ENCODE data around the gene ANXA8. TPM values are rescaled to one million over a fixed set of nuclear protein-coding genes. Genes with fewer than 3 reads are reported as not detected.
A peak's percentile ranks its signal among the peaks of the same experiment; 100 is the strongest.
"Not testable (repeated sequence)": the region's sequence is repeated elsewhere in the genome, so short reads cannot be mapped to it uniquely, and the experiment has no call there.

The ANXA8 gene
- total RNA-seq, 1 experiment from 2014 or later, result 1.1 TPM

- POLR2A ChIA-PET (ENCODE audit: unreplicated experiment); H3K27ac ChIP-seq (ENCODE audit: low read length); ATAC-seq: not testable (repeated sequence)
Measured at GRCh38 chr10:47484786-47485185, 871 bp upstream of the ANXA8 start.

GRCh38 chr10:47482367-47482766 is 1.5 kb downstream of the ANXA8 start:
- H3F3A ChIP-seq (ENCODE audit: low read length, unreplicated experiment); ATAC-seq; H3K9me3 ChIP-seq (ENCODE audit: low read length); POLR2A ChIA-PET (ENCODE audit: unreplicated experiment); intact Hi-C loops (cut with micrococcal nuclease); H3K79me2 ChIP-seq (ENCODE audit: low read length); BruUV-seq (replicated peaks); DNase-seq; H3K27me3 ChIP-seq (ENCODE audit: low read length); H2AFZ ChIP-seq (ENCODE audit: low read length); H3K4me1 ChIP-seq (ENCODE audit: insufficient read depth, low read length); H3K9ac ChIP-seq (ENCODE audit: low read length); H3K9me2 ChIP-seq (replicated peaks; ENCODE audit: low read length); H3K4me2 ChIP-seq (ENCODE audit: low read length); H4K20me1 ChIP-seq (ENCODE audit: low read length); CTCF ChIA-PET; H3K36me3 ChIP-seq (ENCODE audit: low read depth, low read length); H3K4me3 ChIP-seq (ENCODE audit: low read length): not testable (repeated sequence)
- peak overlapping the region; percentile 69; the same call in 1 of the 2 replicates for H3K27ac ChIP-seq (ENCODE audit: low read length)

More at GRCh38 chr10:47484786-47485185, 871 bp upstream of the ANXA8 start:
- H2AFZ ChIP-seq (ENCODE audit: low read length); H3K4me1 ChIP-seq (ENCODE audit: insufficient read depth, low read length); H3K9ac ChIP-seq (ENCODE audit: low read length); BruUV-seq (replicated peaks); H3K9me3 ChIP-seq (ENCODE audit: low read length); intact Hi-C loops (cut with micrococcal nuclease); H3K9me2 ChIP-seq (replicated peaks; ENCODE audit: low read length); H3K4me3 ChIP-seq (ENCODE audit: low read length); DNase-seq; H3K79me2 ChIP-seq (ENCODE audit: low read length); H3K27me3 ChIP-seq (ENCODE audit: low read length); CTCF ChIA-PET; H3F3A ChIP-seq (ENCODE audit: low read length, unreplicated experiment); H3K4me2 ChIP-seq (ENCODE audit: low read length); H3K36me3 ChIP-seq (ENCODE audit: low read depth, low read length); H4K20me1 ChIP-seq (ENCODE audit: low read length): not testable (repeated sequence)

GRCh38 chr10:47481768-47482181 is 2.1 kb downstream of the ANXA8 start:
- H3K9me3 ChIP-seq (ENCODE audit: low read length); CTCF ChIA-PET; intact Hi-C loops (cut with micrococcal nuclease); H3K9ac ChIP-seq (ENCODE audit: low read length); BruUV-seq (replicated peaks); H3K4me2 ChIP-seq (ENCODE audit: low read length); H3K9me2 ChIP-seq (replicated peaks; ENCODE audit: low read length); H4K20me1 ChIP-seq (ENCODE audit: low read length); DNase-seq; H3K4me3 ChIP-seq (ENCODE audit: low read length); H3K27me3 ChIP-seq (ENCODE audit: low read length); H3K4me1 ChIP-seq (ENCODE audit: insufficient read depth, low read length); POLR2A ChIA-PET (ENCODE audit: unreplicated experiment); H3K79me2 ChIP-seq (ENCODE audit: low read length); H2AFZ ChIP-seq (ENCODE audit: low read length); H3F3A ChIP-seq (ENCODE audit: low read length, unreplicated experiment); H3K36me3 ChIP-seq (ENCODE audit: low read depth, low read length): not testable (repeated sequence)
- peak overlapping the region; percentile 69 for H3K27ac ChIP-seq (ENCODE audit: low read length)
- ATAC-seq, result peak; percentile 77

GRCh38 chr10:47481182-47481766 is 2.6 kb downstream of the ANXA8 start:
- H3K4me3 ChIP-seq (ENCODE audit: low read length); H3K4me2 ChIP-seq (ENCODE audit: low read length): not testable (repeated sequence)
- H3K27ac ChIP-seq (ENCODE audit: low read length), result peak overlapping the region; percentile 61

GRCh38 chr10:47480133-47480532 is 3.8 kb downstream of the ANXA8 start:
- intact Hi-C loops (cut with micrococcal nuclease); BruUV-seq (replicated peaks): not testable (repeated sequence)

More at GRCh38 chr10:47481182-47481766, 2.6 kb downstream of the ANXA8 start:
- DNase-seq, result peak; percentile 61
- BruUV-seq (replicated peaks); H3K36me3 ChIP-seq (ENCODE audit: low read depth, low read length); H2AFZ ChIP-seq (ENCODE audit: low read length); H3K9me3 ChIP-seq (ENCODE audit: low read length); H3K27me3 ChIP-seq (ENCODE audit: low read length); CTCF ChIA-PET; POLR2A ChIA-PET (ENCODE audit: unreplicated experiment); H3K79me2 ChIP-seq (ENCODE audit: low read length); H3K4me1 ChIP-seq (ENCODE audit: insufficient read depth, low read length); intact Hi-C loops (cut with micrococcal nuclease); H3K9me2 ChIP-seq (replicated peaks; ENCODE audit: low read length); H3K9ac ChIP-seq (ENCODE audit: low read length); H4K20me1 ChIP-seq (ENCODE audit: low read length); H3F3A ChIP-seq (ENCODE audit: low read length, unreplicated experiment): not testable (repeated sequence)
- peak; percentile 87 for ATAC-seq

GRCh38 chr10:47478114-47478513 is 5.8 kb downstream of the ANXA8 start:
- H2AFZ ChIP-seq (ENCODE audit: low read length); H3K79me2 ChIP-seq (ENCODE audit: low read length); BruUV-seq (replicated peaks); H3K36me3 ChIP-seq (ENCODE audit: low read depth, low read length); H3K27ac ChIP-seq (ENCODE audit: low read length); H3K9ac ChIP-seq (ENCODE audit: low read length); H3K27me3 ChIP-seq (ENCODE audit: low read length); intact Hi-C loops (cut with micrococcal nuclease); POLR2A ChIA-PET (ENCODE audit: unreplicated experiment); CTCF ChIA-PET; H3K9me2 ChIP-seq (replicated peaks; ENCODE audit: low read length); H3K9me3 ChIP-seq (ENCODE audit: low read length); H3K4me3 ChIP-seq (ENCODE audit: low read length); H4K20me1 ChIP-seq (ENCODE audit: low read length); ATAC-seq; DNase-seq; H3K4me2 ChIP-seq (ENCODE audit: low read length); H3K4me1 ChIP-seq (ENCODE audit: insufficient read depth, low read length); H3F3A ChIP-seq (ENCODE audit: low read length, unreplicated experiment): not testable (repeated sequence)

More at GRCh38 chr10:47480133-47480532, 3.8 kb downstream of the ANXA8 start:
- H3K27me3 ChIP-seq (ENCODE audit: low read length); CTCF ChIA-PET; H2AFZ ChIP-seq (ENCODE audit: low read length); H3K27ac ChIP-seq (ENCODE audit: low read length); H3K4me1 ChIP-seq (ENCODE audit: insufficient read depth, low read length); H3K9ac ChIP-seq (ENCODE audit: low read length); ATAC-seq; DNase-seq; H3K79me2 ChIP-seq (ENCODE audit: low read length); H3K4me3 ChIP-seq (ENCODE audit: low read length); H3K4me2 ChIP-seq (ENCODE audit: low read length); H3F3A ChIP-seq (ENCODE audit: low read length, unreplicated experiment); H3K36me3 ChIP-seq (ENCODE audit: low read depth, low read length); POLR2A ChIA-PET (ENCODE audit: unreplicated experiment); H4K20me1 ChIP-seq (ENCODE audit: low read length); H3K9me2 ChIP-seq (replicated peaks; ENCODE audit: low read length); H3K9me3 ChIP-seq (ENCODE audit: low read length): not testable (repeated sequence)

GRCh38 chr10:47477078-47477477 is 6.8 kb downstream of the ANXA8 start:
- intact Hi-C loops (cut with micrococcal nuclease); H3K9me2 ChIP-seq (replicated peaks; ENCODE audit: low read length); DNase-seq; BruUV-seq (replicated peaks); POLR2A ChIA-PET (ENCODE audit: unreplicated experiment); H2AFZ ChIP-seq (ENCODE audit: low read length); ATAC-seq; H3K9ac ChIP-seq (ENCODE audit: low read length); H3K36me3 ChIP-seq (ENCODE audit: low read depth, low read length); H3K27me3 ChIP-seq (ENCODE audit: low read length); H3F3A ChIP-seq (ENCODE audit: low read length, unreplicated experiment); H3K79me2 ChIP-seq (ENCODE audit: low read length); H3K9me3 ChIP-seq (ENCODE audit: low read length); H4K20me1 ChIP-seq (ENCODE audit: low read length); H3K4me2 ChIP-seq (ENCODE audit: low read length); H3K27ac ChIP-seq (ENCODE audit: low read length); H3K4me3 ChIP-seq (ENCODE audit: low read length); H3K4me1 ChIP-seq (ENCODE audit: insufficient read depth, low read length); CTCF ChIA-PET: not testable (repeated sequence)
